Lung (tissue), 12 donors: ENCODE data around the gene PAX9. TPM values are rescaled to one million over a fixed set of nuclear protein-coding genes. Genes with fewer than 3 reads are reported as not detected.

Source experiments
- ATAC-seq: fragments of 200-7000 bp; cut with Tn5 transposase; one replicate; pipeline ENCODE4 v1.9.1; 2020; ENCODE audit warnings: moderate number of reproducible peaks; ENCODE audit not compliant: insufficient read depth, low FRiP score
- DNase-seq, 3 donors: peaks; one replicate each; pipeline ENCODE4 v3.0.0-alpha.2; 2013 to 2017
- H3K27ac ChIP-seq, 2 donors: one replicate each; pipeline ENCODE4 v1.5.1; 2013; ENCODE audit warnings: mild to moderate bottlenecking in 2 of 2, moderate library complexity in 2 of 2, control low read depth in 1 of 2, inconsistent platforms in 1 of 2, low read depth in 1 of 2, low read length in 1 of 2
- H3K27me3 ChIP-seq, 3 donors: one replicate each; pipeline ENCODE4 v1.5.1; 2013; ENCODE audit warnings: low read length in 2 of 3; ENCODE audit not compliant: control insufficient read depth in 3 of 3, insufficient read depth in 3 of 3
- H3K36me3 ChIP-seq, 4 donors: one replicate each; pipeline ENCODE4 v1.5.1; 2013; ENCODE audit warnings: low read length in 4 of 4, mild to moderate bottlenecking in 1 of 4, moderate library complexity in 1 of 4; ENCODE audit not compliant: control insufficient read depth in 4 of 4, insufficient read depth in 4 of 4
- H3K4me1 ChIP-seq, 5 donors: one replicate each; pipeline ENCODE4 v1.5.1; 2013; ENCODE audit warnings: low read length in 5 of 5, mild to moderate bottlenecking in 2 of 5, moderate library complexity in 1 of 5; ENCODE audit not compliant: control insufficient read depth in 5 of 5, insufficient read depth in 5 of 5
- H3K4me3 ChIP-seq: one replicate; pipeline ENCODE4 v1.5.1; 2013; ENCODE audit warnings: mild to moderate bottlenecking, control low read depth, moderate library complexity
- H3K9ac ChIP-seq, 2 donors: one replicate each; pipeline ENCODE4 v1.5.1; 2013; ENCODE audit warnings: low read length in 2 of 2, control low read depth in 1 of 2; ENCODE audit not compliant: insufficient read depth in 1 of 2
- H3K9me3 ChIP-seq, 4 donors: one replicate each; pipeline ENCODE4 v1.5.1; 2013; ENCODE audit warnings: low read length in 3 of 4, mild to moderate bottlenecking in 1 of 4, moderate library complexity in 1 of 4; ENCODE audit not compliant: control insufficient read depth in 4 of 4, insufficient read depth in 3 of 4
- WGBS, 2 donors: extraction: QIAGEN DNeasy Blood & Tissue Kit; methylation state at CpG; one replicate each; pipeline ENCODE4 v1.1.7; 2013; 5-methylcytosine and 5-hydroxymethylcytosine counted together
- polyA plus RNA-seq, 2 donors: library from polyadenylated mRNA; stranded (reverse); fragments of 200-250 nt; gene quantifications; one replicate each; pipeline ENCODE4 v1.2.1, GENCODE V29; 2013
- total RNA-seq, 2 donors: library from RNA; depleted of rRNA in 1 of 2; stranded (reverse); fragments of >200 nt in 1 of 2; gene quantifications; one replicate each; pipeline ENCODE4 v1.2.1, GENCODE V29; 2014 to 2021
- TF ChIP-seq, protein P1 (sequence below): IDR thresholded peaks from 2 replicates; pipeline ENCODE4 v1.5.1; 2012; ENCODE audit warnings: mild to moderate bottlenecking; ENCODE audit errors: control extremely low read depth, extremely low read depth
- donor health status: control.
- donor health status: control.
- donor health status: Bipolar disorder and iron deficiency.
- donor health status: healthy.
- donor health status: DM: yes; HTN: yes; CAD: no.

Gene PAX9
- total and polyA plus RNA-seq, 4 donors: 1.2 to 6.0 (median 1.8) TPM

DNA sequence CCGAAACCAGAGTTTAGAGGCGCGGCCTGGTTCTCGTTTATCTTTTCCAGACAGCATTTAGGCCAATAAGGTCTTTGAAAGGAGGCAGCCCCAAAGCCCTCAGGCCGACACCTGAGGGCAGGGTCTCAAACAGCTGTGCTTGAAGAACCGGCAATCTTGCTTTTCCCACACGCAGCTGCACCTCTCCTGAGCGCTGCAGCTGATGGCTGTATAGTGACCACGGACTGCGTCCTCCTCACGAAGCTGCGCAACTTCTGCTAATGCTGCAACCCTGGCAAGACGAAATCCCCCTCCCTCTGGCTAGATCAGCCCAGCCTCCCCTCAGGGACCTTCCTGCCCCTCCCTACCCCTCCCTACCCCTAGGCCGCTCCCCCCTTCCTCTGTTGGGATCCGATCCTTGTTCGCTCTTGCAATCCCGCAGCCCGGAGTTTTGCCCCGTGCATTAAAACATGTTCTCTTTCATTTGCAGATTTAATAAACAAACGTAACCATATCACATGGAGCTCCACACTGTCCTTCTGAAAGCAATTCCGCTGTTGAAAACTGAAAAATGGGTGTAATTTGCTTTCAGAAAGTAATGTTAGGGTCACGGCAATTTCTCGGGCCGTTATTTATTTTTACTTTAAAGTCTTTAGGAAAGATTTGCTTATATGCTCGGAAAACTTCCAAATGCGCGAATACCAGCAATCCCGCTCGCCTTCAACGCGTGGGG is 4.8 kb upstream of the PAX9 start:
- peak in 1 of 3 donors; percentile 17 for DNase-seq
- peaks cover 15 to 98% (median 97%) of the 10 kb centered on the region in 3 donors for H3K27me3 ChIP-seq
- ATAC-seq: no peak
- H3K36me3 ChIP-seq: no peaks in the 10 kb centered on the region
- H3K4me1 ChIP-seq: peaks cover 0 to 34% (median 9%) of the 10 kb centered on the region in 5 donors
- no peak overlapping the region for H3K9ac ChIP-seq
- no peak overlapping the region for H3K27ac ChIP-seq
- peaks cover 0 to 32% (median 0%) of the 10 kb centered on the region in 4 donors for H3K9me3 ChIP-seq
- H3K4me3 ChIP-seq: no peak overlapping the region
- 6 to 10% methylated on average over 31 of the region's 31 CpGs for WGBS, 2 donors
- TF ChIP-seq, protein P1, sequence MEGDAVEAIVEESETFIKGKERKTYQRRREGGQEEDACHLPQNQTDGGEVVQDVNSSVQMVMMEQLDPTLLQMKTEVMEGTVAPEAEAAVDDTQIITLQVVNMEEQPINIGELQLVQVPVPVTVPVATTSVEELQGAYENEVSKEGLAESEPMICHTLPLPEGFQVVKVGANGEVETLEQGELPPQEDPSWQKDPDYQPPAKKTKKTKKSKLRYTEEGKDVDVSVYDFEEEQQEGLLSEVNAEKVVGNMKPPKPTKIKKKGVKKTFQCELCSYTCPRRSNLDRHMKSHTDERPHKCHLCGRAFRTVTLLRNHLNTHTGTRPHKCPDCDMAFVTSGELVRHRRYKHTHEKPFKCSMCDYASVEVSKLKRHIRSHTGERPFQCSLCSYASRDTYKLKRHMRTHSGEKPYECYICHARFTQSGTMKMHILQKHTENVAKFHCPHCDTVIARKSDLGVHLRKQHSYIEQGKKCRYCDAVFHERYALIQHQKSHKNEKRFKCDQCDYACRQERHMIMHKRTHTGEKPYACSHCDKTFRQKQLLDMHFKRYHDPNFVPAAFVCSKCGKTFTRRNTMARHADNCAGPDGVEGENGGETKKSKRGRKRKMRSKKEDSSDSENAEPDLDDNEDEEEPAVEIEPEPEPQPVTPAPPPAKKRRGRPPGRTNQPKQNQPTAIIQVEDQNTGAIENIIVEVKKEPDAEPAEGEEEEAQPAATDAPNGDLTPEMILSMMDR: no peak

DNA sequence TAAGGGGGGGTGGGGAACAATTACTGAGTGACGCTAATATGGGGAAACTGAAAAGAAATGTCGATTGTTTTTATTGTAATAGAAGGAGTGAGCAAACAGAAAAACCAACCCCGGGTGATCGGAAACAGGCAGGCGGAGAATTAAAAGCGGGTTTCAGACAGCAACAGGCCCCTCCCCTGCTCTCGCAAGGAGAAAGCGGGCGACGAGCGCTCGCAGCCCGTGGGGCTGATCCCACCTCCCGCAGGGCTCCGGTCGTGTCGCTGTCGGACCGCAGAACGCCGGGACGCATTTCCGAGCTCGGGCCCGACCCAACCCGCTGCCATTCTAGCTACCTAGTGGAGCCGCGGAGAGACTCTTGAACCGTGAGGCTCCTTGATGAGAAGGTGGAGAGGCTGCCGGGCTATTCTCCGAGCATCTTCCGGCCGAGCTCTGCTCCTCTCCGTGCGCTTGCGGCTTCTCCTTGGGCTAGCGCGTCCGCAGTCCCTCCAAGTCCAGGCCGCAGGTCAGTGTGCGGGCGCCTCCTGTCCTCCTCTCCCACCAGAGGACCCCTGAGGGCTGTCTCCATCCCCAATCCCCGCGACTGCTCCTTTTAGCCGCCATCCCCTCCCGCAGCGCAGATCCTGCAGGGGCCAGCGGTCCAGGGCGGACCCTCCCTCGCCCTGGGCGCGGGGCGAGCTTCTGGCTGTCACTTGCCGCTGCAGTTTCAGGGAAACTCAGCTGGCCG is 4.1 kb upstream of the PAX9 start:
- H3K4me3 ChIP-seq: no peak overlapping the region
- H3K27ac ChIP-seq: no peak overlapping the region
- H3K9ac ChIP-seq: no peak overlapping the region
- H3K27me3 ChIP-seq: peaks cover 14 to 98% (median 96%) of the 10 kb centered on the region in 3 donors
- peaks cover 0 to 33% (median 0%) of the 10 kb centered on the region in 4 donors for H3K9me3 ChIP-seq
- H3K36me3 ChIP-seq: no peaks in the 10 kb centered on the region
- TF ChIP-seq, protein P1: no peak
- WGBS, 2 donors: 1 to 6% methylated on average over 54 to 55 of the region's 55 CpGs
- H3K4me1 ChIP-seq: peaks cover 0 to 40% (median 15%) of the 10 kb centered on the region in 5 donors
- no peak for ATAC-seq
- DNase-seq: peak in 1 of 3 donors; percentile 24

DNA sequence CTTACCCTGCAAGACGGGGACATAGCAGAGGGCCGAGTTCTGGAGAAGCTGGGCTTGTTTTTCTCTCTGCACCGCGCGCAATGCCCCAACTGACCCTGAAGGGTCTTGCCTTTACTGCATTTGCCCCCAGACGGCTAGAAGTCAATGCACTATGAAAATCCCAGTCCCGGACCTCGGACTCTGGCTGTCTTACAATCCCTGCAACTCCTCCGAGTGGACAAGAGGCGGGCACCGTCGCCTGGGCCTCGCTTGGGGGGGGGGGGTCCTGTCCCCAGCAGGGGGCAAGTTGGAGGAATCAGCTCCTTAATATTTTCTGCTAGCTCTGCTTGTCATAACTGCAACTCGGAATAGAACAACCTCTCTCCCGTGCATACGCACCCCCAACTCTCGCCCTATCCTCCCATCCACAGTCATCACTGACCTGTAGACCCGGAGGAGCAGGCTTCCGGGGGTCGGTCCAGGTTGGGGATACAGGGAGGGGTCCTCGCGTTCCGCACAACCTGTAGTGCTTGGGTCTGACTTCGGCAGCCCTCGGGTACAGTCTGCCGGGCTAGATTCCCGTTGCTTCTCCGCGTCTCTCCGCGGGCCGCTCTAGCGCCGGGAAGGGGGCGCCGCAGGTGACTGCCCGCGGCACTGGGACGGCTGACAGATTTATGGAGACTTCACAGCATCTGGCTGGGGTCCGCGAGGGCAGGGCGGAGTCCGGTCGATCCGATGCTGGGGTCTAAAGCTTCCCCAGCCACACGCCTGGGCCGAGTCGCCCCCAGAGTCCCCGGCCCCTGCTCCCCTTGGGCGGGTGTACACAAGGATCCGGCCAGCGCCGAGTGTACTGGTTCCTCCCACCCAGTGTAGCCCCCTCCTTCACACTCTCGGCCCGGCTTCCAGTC is 3.3 kb upstream of the PAX9 start:
- Histone ChIP-seq H3K36me3 (no peaks in the 10 kb centered on the region), H3K9ac (no peak overlapping the region), H3K27ac (no peak overlapping the region), H3K9me3 (peaks cover 0 to 41% (median 0%) of the 10 kb centered on the region in 4 donors), H3K4me3 (no peak overlapping the region), H3K27me3 (peaks cover 8 to 98% (median 96%) of the 10 kb centered on the region in 3 donors), H3K4me1 (peaks cover 0 to 48% (median 23%) of the 10 kb centered on the region in 5 donors)
- peak in 1 of 3 donors; percentile 18 for DNase-seq
- TF ChIP-seq, protein P1: no peak
- ATAC-seq: no peak
- 4 to 5% methylated on average over 51 to 55 of the region's 55 CpGs for WGBS, 2 donors
